H9 (cell line): ENCODE data around the gene CACNA1H. TPM values are rescaled to one million over a fixed set of nuclear protein-coding genes. Genes with fewer than 3 reads are reported as not detected.
"Not testable (repeated sequence)": the region's sequence is repeated elsewhere in the genome, so short reads cannot be mapped to it uniquely, and the experiment has no call there.

Experiments used
- DNase-seq: peaks from one replicate; pipeline ENCODE4 v3.0.0-alpha.2; 2017
- H2AFZ ChIP-seq: one replicate; pipeline ENCODE4 v1.6.1; 2013; ENCODE audit warnings: mild to moderate bottlenecking, low read length, control low read depth, moderate library complexity
- H2AK5ac ChIP-seq: 2 replicates; pipeline ENCODE4 v1.6.1; 2013; ENCODE audit warnings: low read length, control low read depth, mixed read lengths; ENCODE audit not compliant: insufficient read length
- H2BK120ac ChIP-seq: one replicate; pipeline ENCODE4 v1.6.1; 2013; ENCODE audit warnings: low read depth, mild to moderate bottlenecking, low read length, control low read depth, inconsistent platforms; ENCODE audit not compliant: poor library complexity, severe bottlenecking
- H2BK12ac ChIP-seq: 2 replicates; pipeline ENCODE4 v1.6.1; 2013; ENCODE audit warnings: low read length, control low read depth, mixed read lengths, low read depth; ENCODE audit not compliant: insufficient read length
- H2BK15ac ChIP-seq: 2 replicates; pipeline ENCODE4 v1.6.1; 2013; ENCODE audit warnings: low read depth, low read length, control low read depth
- H2BK20ac ChIP-seq: one replicate; pipeline ENCODE4 v1.6.1; 2013; ENCODE audit warnings: low read depth, mild to moderate bottlenecking, low read length, control low read depth, inconsistent platforms; ENCODE audit not compliant: poor library complexity, severe bottlenecking
- H2BK5ac ChIP-seq: 2 replicates; pipeline ENCODE4 v1.6.1; 2013; ENCODE audit warnings: low read length, control low read depth, mixed read lengths; ENCODE audit not compliant: insufficient read length
- H3K14ac ChIP-seq: 2 replicates; pipeline ENCODE4 v1.6.1; 2013; ENCODE audit warnings: low read length, control low read depth; ENCODE audit not compliant: insufficient read depth
- H3K18ac ChIP-seq: 2 replicates; pipeline ENCODE4 v1.6.1; 2013; ENCODE audit warnings: low read depth, mild to moderate bottlenecking, mixed read lengths, low read length, control low read depth; ENCODE audit not compliant: insufficient read length
- H3K23ac ChIP-seq: 2 replicates; pipeline ENCODE4 v1.6.1; 2013; ENCODE audit warnings: low read length, control low read depth, mixed read lengths, low read depth; ENCODE audit not compliant: insufficient read length
- H3K23me2 ChIP-seq: 2 replicates; pipeline ENCODE4 v1.6.1; 2013; ENCODE audit warnings: low read depth, mild to moderate bottlenecking, mixed read lengths, low read length, control low read depth; ENCODE audit not compliant: insufficient read length, poor library complexity, severe bottlenecking
- H3K27ac ChIP-seq: 2 replicates; pipeline ENCODE4 v1.5.1; 2013; ENCODE audit warnings: low read length, control low read depth, mixed read lengths, low read depth; ENCODE audit not compliant: insufficient read length
- H3K27me3 ChIP-seq: 2 replicates; pipeline ENCODE4 v1.6.1; 2013; ENCODE audit warnings: low read length, control low read depth, inconsistent platforms; ENCODE audit not compliant: insufficient read depth
- H3K4ac ChIP-seq: 2 replicates; pipeline ENCODE4 v1.6.1; 2013; ENCODE audit warnings: low read depth, mild to moderate bottlenecking, control low read depth, inconsistent platforms, low read length, moderate library complexity
- H3K4me1 ChIP-seq: 2 replicates; pipeline ENCODE4 v1.6.1; 2013; ENCODE audit warnings: low read length, control low read depth, inconsistent platforms; ENCODE audit not compliant: insufficient read depth
- H3K4me2 ChIP-seq: 2 replicates; pipeline ENCODE4 v1.6.1; 2013; ENCODE audit warnings: low read length, control low read depth, mixed read lengths; ENCODE audit not compliant: insufficient read length, insufficient read depth
- H3K56ac ChIP-seq: 2 replicates; pipeline ENCODE4 v1.6.1; 2013; ENCODE audit warnings: low read depth, mild to moderate bottlenecking, mixed read lengths, low read length, control low read depth; ENCODE audit not compliant: insufficient read length
- H3K79me1 ChIP-seq: 2 replicates; pipeline ENCODE4 v1.6.1; 2013; ENCODE audit warnings: low read depth, mild to moderate bottlenecking, moderate library complexity, low read length, control low read depth, inconsistent platforms; ENCODE audit not compliant: insufficient read depth, poor library complexity, severe bottlenecking
- H3K79me2 ChIP-seq: 2 replicates; pipeline ENCODE4 v1.6.1; 2013; ENCODE audit warnings: low read length, control low read depth, inconsistent platforms; ENCODE audit not compliant: insufficient read depth
- H3K9ac ChIP-seq: 2 replicates; pipeline ENCODE4 v1.6.1; 2013; ENCODE audit warnings: low read length, control low read depth, mixed read lengths; ENCODE audit not compliant: insufficient read length; ENCODE audit errors: extremely low read depth
- H3K9me3 ChIP-seq: one replicate; pipeline ENCODE4 v1.6.1; 2013; ENCODE audit warnings: low read depth, low read length, inconsistent platforms; ENCODE audit not compliant: control insufficient read depth
- H3T11ph ChIP-seq: one replicate; pipeline ENCODE4 v1.6.1; 2013; ENCODE audit warnings: mild to moderate bottlenecking, low read length, control low read depth, inconsistent platforms
- H4K20me1 ChIP-seq: one replicate; pipeline ENCODE4 v1.6.1; 2013; ENCODE audit not compliant: control insufficient read depth, insufficient read length, insufficient read depth
- H4K5ac ChIP-seq: 2 replicates; pipeline ENCODE4 v1.6.1; 2013; ENCODE audit warnings: low read depth, mild to moderate bottlenecking, mixed read lengths, low read length, control low read depth; ENCODE audit not compliant: insufficient read length
- H4K8ac ChIP-seq: replicated peaks from 2 replicates; pipeline ENCODE4 v1.6.1; 2013; ENCODE audit warnings: low read length, control low read depth, mixed read lengths, low read depth; ENCODE audit not compliant: insufficient read length
- H4K91ac ChIP-seq: 2 replicates; pipeline ENCODE4 v1.6.1; 2013; ENCODE audit warnings: low read depth, mild to moderate bottlenecking, moderate library complexity, mixed read lengths, low read length, control low read depth; ENCODE audit not compliant: insufficient read length
- H3K27ac Mint-ChIP-seq, 3 experiments: 2 replicates in 2 of 3; 3 replicates in 1 of 3; pipeline ENCODE4 v1.8.0; 2020 to 2021; ENCODE audit warnings: mixed read lengths in 3 of 3, mild to moderate bottlenecking in 1 of 3, moderate library complexity in 1 of 3
- H3K27me3 Mint-ChIP-seq: 2 replicates; pipeline ENCODE4 v1.8.0; 2021; ENCODE audit warnings: low read depth, mild to moderate bottlenecking, moderate library complexity, mixed read lengths
- H3K36me3 Mint-ChIP-seq, 3 experiments: 2 replicates in 2 of 3; 3 replicates in 1 of 3; pipeline ENCODE4 v1.8.0; 2020 to 2021; ENCODE audit warnings: low read depth in 3 of 3, mixed read lengths in 3 of 3; ENCODE audit not compliant: insufficient read depth in 1 of 3
- H3K4me1 Mint-ChIP-seq, 2 experiments: 2 replicates each; pipeline ENCODE4 v1.8.0; 2020; ENCODE audit warnings: mixed read lengths in 2 of 2
- H3K4me3 Mint-ChIP-seq, 2 experiments: 2 replicates in 1 of 2; 3 replicates in 1 of 2; pipeline ENCODE4 v1.8.0; 2020 to 2021; ENCODE audit warnings: mild to moderate bottlenecking in 2 of 2, mixed read lengths in 2 of 2, moderate library complexity in 1 of 2
- H3K9me3 Mint-ChIP-seq, 2 experiments: 2 replicates in 1 of 2; 3 replicates in 1 of 2; pipeline ENCODE4 v1.8.0; 2020; ENCODE audit warnings: mild to moderate bottlenecking in 2 of 2, mixed read lengths in 2 of 2, moderate library complexity in 1 of 2
- WGBS: extraction: QIAGEN DNeasy Blood & Tissue Kit; methylation state at CpG from one replicate; pipeline ENCODE4 v1.1.7; 2013; ENCODE audit warnings: missing lambda C conversion rate, low lambda C conversion rate, mixed read lengths; ENCODE audit not compliant: insufficient read length; ENCODE audit errors: extremely low coverage; 5-methylcytosine and 5-hydroxymethylcytosine counted together
- total RNA-seq: library from RNA; stranded (reverse); gene quantifications from 2 replicates; pipeline ENCODE4 v1.2.1, GENCODE V29; 2021

CACNA1H gene
- total RNA-seq, 1 experiment from 2014 or later, result 43.3 TPM

- H2BK20ac ChIP-seq, H3K4me2 ChIP-seq, H3K79me1 ChIP-seq, H4K91ac ChIP-seq, H3K14ac ChIP-seq, H3K56ac ChIP-seq, H3K36me3 Mint-ChIP-seq, H3K23me2 ChIP-seq, H2BK120ac ChIP-seq, H3K27ac Mint-ChIP-seq, H3K9me3 ChIP-seq, H3K9me3 Mint-ChIP-seq, H2AK5ac ChIP-seq, H3K27ac ChIP-seq, H2BK5ac ChIP-seq, H3K23ac ChIP-seq, H4K5ac ChIP-seq, H2BK12ac ChIP-seq, H2BK15ac ChIP-seq, H2AFZ ChIP-seq, H3K4me3 Mint-ChIP-seq, H3K4me1 Mint-ChIP-seq, H3K27me3 ChIP-seq, H3T11ph ChIP-seq, H3K4ac ChIP-seq, H3K9ac ChIP-seq, H3K4me1 ChIP-seq, H4K20me1 ChIP-seq, H4K8ac ChIP-seq, H3K79me2 ChIP-seq, H3K18ac ChIP-seq, DNase-seq: not testable (repeated sequence)
- WGBS, result no CpG with 5 or more reads among the region's 9 CpGs
- peaks cover 22% of the 10 kb centered on the region for H3K27me3 Mint-ChIP-seq
Measured at GRCh38 chr16:1239575-1239974, 86.7 kb downstream of the CACNA1H start.

- H3K56ac ChIP-seq, H3K4me3 Mint-ChIP-seq, H3K27ac ChIP-seq, H3K14ac ChIP-seq, H3K18ac ChIP-seq, H3K4me2 ChIP-seq, H2BK20ac ChIP-seq, H3K9ac ChIP-seq, DNase-seq, H3K4ac ChIP-seq, H3K9me3 ChIP-seq, H3K9me3 Mint-ChIP-seq, H2AK5ac ChIP-seq, H4K8ac ChIP-seq, H2BK12ac ChIP-seq, H3K79me1 ChIP-seq, H2BK15ac ChIP-seq, H3K27ac Mint-ChIP-seq, H2BK5ac ChIP-seq, H2AFZ ChIP-seq, H3K23me2 ChIP-seq, H2BK120ac ChIP-seq, H3K27me3 ChIP-seq, H3K79me2 ChIP-seq, H3T11ph ChIP-seq, H3K4me1 ChIP-seq, H3K36me3 Mint-ChIP-seq, H4K91ac ChIP-seq, H4K20me1 ChIP-seq, H4K5ac ChIP-seq, H3K23ac ChIP-seq: not testable (repeated sequence)
- Mint-ChIP-seq H3K4me1 (peaks cover 0 to 12% of the 10 kb centered on the region in 2 experiments; a peak in 3 of 4 replicates), H3K27me3 (peaks cover 30% of the 10 kb centered on the region)
- no CpG with 5 or more reads among the region's 12 CpGs for WGBS
Measured at GRCh38 chr16:1240436-1240835, 87.5 kb downstream of the CACNA1H start, which contains the start of gene TPSAB1. Gene TPSAB1, plus strand, starts transcription at chr16:1240705. Its CDS starts 234 bp downstream, at chr16:1240939.
